Endometrium (tissue), 2 donors: Measurements from ENCODE around the gene ADAT3.

Source experiments
- FAIRE-seq: peaks from 2 replicates; lab custom pipeline; 2012; peaks lifted over from hg19 to GRCh38; lab: Jason Lieb, UNC
- donor health status: control.
- donor health status: control.

ADAT3 gene

GRCh38 chr19:1912760-1913505 is 7.7 kb downstream of the ADAT3 start:
- no peak for FAIRE-seq

GRCh38 chr19:1913781-1914577 is 8.8 kb downstream of the ADAT3 start:
- no peak for FAIRE-seq

DNA sequence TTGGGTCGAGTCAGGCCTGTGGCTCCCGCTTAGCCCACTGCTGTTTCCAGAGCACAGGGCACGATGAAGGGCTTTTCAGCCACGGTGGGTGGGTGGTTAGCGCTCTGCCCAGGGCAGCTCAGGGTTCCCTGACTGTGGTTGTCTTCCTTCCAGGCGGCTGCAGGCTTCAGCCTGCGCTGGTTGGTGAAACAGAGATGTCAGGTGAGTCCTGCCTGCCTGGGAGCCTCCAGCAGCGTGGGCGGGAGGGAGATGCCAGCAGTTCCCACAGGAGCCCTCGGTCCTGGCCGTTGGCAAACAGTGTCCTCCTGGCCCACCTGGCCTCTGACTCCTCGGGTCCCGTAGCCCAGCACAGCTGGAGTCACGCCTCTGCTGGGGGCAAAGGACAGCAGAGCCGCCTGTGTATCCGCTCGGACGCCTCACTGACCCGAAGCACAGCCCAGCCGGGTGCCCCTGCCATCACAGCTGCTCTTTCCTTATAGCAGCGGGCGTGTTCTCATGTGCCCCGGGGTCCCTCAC is 9.7 kb downstream of the ADAT3 start:
- no peak for FAIRE-seq

GRCh38 chr19:1917146-1917545 is 11.9 kb downstream of the ADAT3 start:
- no peak for FAIRE-seq

GRCh38 chr19:1917926-1918325 is 12.7 kb downstream of the ADAT3 start:
- FAIRE-seq, result no peak

- no peak for FAIRE-seq
Measured at GRCh38 chr19:1918975-1919374, 13.8 kb downstream of the ADAT3 start.

DNA sequence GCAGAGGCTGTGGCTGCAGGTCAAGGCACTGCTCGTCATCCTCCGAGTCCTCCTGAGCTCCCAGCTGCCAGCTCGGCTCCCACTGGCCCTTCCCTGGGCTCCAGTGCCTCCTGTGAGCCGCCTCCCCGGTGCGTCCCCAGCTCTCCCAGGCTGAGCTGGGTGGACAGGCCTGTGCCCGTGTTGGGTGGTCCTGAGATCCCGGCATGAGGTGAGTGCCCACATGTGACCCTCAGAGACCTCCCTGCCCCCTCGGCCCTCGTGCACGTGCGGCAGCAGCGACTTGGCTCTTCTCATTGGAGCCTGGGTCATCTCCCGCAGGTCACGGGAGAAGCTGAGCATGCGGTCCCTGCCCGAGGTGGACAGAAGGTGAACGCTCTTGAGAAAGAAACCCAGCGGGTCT is 15.4 kb downstream of the ADAT3 start:
- FAIRE-seq, result no peak

DNA sequence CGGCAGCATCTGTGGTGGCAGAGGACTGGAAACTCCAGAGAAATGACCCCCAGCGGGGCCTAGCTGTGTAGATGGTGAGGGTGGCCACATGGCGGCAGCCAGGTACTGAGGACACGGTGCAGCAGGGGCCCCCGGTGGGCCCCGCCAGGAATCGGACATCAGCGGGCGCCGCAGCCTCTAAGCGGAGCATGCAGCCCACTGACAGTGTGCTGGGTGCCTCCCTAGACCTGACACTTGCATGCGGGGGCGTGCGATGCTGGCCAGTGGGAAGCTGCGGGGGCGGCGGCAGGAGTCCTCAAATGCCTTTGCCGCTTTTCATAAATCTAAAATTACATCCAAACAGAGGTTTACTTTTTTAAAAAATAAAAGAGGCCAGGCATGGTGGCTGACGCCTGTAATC is 16.1 kb downstream of the ADAT3 start:
- FAIRE-seq, result no peak

- FAIRE-seq, result no peak
Measured at GRCh38 chr19:1921825-1922224, 16.6 kb downstream of the ADAT3 start.

DNA sequence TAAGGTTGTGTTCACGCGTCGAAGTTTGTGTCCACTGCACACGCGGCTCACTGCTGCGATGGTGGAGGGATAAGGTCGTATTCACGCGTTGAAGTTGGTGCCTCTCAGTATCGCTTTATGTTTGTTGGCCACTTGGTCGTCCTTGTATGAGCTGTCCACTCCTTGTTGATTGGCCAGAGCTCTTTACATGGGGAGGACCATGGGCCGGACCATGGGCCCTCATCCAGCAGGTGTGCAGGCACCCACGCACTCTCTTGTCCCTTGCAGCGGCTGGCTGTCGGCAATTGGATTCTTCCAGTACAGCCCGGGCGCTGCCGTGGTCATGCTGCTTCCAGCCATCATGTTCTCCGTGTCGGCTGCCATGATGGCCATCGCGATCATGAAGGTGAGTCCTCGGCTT is 17.6 kb downstream of the ADAT3 start:
- FAIRE-seq, result no peak

GRCh38 chr19:1923319-1923718 is 18.1 kb downstream of the ADAT3 start:
- FAIRE-seq, result no peak

- FAIRE-seq, result no peak
Measured at GRCh38 chr19:1924320-1924961, 19.2 kb downstream of the ADAT3 start.

GRCh38 chr19:1925544-1925943 is 20.3 kb downstream of the ADAT3 start:
- FAIRE-seq, result no peak

- FAIRE-seq, result no peak
Measured at GRCh38 chr19:1929021-1929742, 24.0 kb downstream of the ADAT3 start.

DNA sequence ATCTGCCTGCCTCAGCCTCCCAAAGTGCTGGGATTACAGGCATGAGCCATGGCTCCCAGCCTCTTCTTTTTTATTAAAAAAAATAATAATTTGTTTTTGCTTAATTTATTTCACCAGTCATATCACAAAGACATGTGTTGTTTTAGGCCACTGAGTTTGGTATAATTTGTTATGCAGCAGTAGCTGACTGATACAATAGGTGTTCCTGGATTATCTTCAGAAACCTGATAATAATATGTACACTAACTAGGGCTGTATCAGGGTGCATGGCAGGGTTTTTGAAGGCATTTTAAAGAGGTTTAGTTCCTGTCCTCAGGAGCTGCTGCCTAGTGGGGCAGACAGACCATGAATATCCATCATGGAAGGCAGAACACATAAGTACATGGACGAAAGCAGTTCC is 26.2 kb downstream of the ADAT3 start:
- no peak for FAIRE-seq

DNA sequence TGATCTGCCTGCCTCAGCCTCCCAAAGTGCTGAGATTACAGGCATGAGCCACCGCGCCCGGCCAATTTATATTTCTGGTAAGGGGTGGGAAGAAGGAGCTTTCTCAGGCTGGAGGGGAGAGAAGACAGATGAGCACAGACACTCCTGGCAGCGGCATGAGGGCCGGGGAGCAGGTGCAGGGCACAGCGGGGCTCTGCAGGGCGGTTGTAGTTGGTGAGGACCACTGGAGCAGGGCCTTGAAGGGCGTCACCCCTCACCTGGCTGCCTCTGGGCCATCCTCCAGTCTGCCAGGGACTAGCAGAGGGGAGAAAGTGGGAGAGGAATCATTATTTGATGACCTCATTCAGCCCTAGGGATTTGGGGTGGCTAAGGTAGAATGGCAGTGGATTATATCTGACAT is 27.2 kb downstream of the ADAT3 start:
- FAIRE-seq, result no peak

DNA sequence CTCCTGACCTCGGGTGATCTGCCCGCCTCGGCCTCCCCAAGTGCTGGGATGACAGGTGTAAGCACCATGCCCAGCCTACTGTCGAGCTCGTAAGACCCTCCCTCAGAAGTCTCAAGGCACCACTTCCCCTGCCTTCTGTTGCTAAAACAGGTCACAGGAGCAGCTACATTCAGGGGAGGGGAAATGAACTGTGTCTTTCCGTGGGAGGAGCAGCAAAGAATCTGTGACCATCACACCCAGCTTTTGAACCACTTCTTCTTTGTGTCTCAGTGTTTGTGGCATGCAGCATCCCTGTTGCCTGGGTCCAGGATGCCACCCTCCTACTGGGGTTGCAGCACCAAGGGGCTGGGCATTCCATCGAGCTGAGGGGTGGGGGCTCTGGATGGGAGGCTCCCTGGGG is 28.0 kb downstream of the ADAT3 start:
- FAIRE-seq, result no peak

DNA sequence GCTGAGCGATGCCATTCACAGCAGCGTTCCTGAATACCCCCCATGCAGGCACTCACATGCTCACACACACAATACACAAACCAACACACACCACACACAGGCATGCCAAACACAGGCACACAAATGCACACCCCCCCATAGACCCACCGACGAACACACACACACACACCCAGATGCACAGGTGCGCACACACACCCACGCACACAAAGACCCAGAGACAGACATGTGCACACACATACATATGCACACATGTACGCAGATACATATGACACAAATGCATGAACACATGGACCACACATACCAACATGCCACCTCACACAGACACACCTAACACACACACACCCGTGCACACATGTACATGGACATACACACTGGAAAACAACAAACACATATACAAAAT is 28.7 kb downstream of the ADAT3 start:
- FAIRE-seq, result no peak

GRCh38 chr19:1935484-1936208 is 30.4 kb downstream of the ADAT3 start:
- FAIRE-seq, result no peak

- FAIRE-seq, result no peak
Measured at GRCh38 chr19:1936430-1936829, 31.2 kb downstream of the ADAT3 start.

- FAIRE-seq, result no peak
Measured at GRCh38 chr19:1936916-1937610, 31.9 kb downstream of the ADAT3 start.
